H1 (cell line): ENCODE results near the gene CCDC185. TPM values are rescaled to one million over a fixed set of nuclear protein-coding genes. Genes with fewer than 3 reads are reported as not detected.
"Not testable (repeated sequence)": the region's sequence is repeated elsewhere in the genome, so short reads cannot be mapped to it uniquely, and the experiment has no call there.

Source experiments
- CTCF ChIA-PET: fragments of 300-600 bp; sonication (Branson Sonifier 250); formaldehyde crosslinking; loops from one replicate; lab custom pipeline; 2021; ENCODE audit not compliant: partially characterized antibody; lab: Charles Lee
- POLR2A ChIA-PET: fragments of 300-600 bp; sonication (Branson Sonifier 250); formaldehyde crosslinking; loops from one replicate; lab custom pipeline; 2021; ENCODE audit warnings: inconsistent platforms; ENCODE audit not compliant: partially characterized antibody; lab: Charles Lee
- DNase-seq, 2 experiments: peaks; one replicate each; pipeline versions ENCODE4 v3.0.0 to v3.0.0-alpha.2; 2010 to 2022; ENCODE audit warnings: low spot score in 2 of 2, low read depth in 1 of 2, mixed read lengths in 1 of 2
- FAIRE-seq: peaks from 2 replicates; lab custom pipeline; 2011; peaks lifted over from hg19 to GRCh38; lab: Jason Lieb, UNC
- H2AFZ ChIP-seq: 2 replicates; pipeline ENCODE4 v1.8.1; 2012; ENCODE audit warnings: low read length, inconsistent platforms
- H2AK5ac ChIP-seq: 2 replicates; pipeline ENCODE4 v1.6.1; 2013; ENCODE audit warnings: low read depth, low read length
- H2BK120ac ChIP-seq: replicated peaks from 2 replicates; pipeline ENCODE3; 2013; ENCODE audit warnings: low read depth, low read length, inconsistent platforms
- H2BK12ac ChIP-seq: 2 replicates; pipeline ENCODE4 v1.6.1; 2013; ENCODE audit warnings: low read depth, low read length
- H2BK15ac ChIP-seq: 2 replicates; pipeline ENCODE4 v1.6.1; 2013; ENCODE audit warnings: low read length
- H2BK20ac ChIP-seq: 2 replicates; pipeline ENCODE4 v1.6.1; 2013; ENCODE audit warnings: low read length
- H2BK5ac ChIP-seq: 2 replicates; pipeline ENCODE4 v1.6.1; 2013; ENCODE audit warnings: low read depth, low read length
- H3K14ac ChIP-seq: 2 replicates; pipeline ENCODE4 v1.6.1; 2013; ENCODE audit warnings: inconsistent platforms; ENCODE audit not compliant: insufficient read length
- H3K18ac ChIP-seq: 2 replicates; pipeline ENCODE4 v1.6.1; 2013; ENCODE audit warnings: low read length; ENCODE audit errors: extremely low read depth
- H3K23ac ChIP-seq: 2 replicates; pipeline ENCODE4 v1.6.1; 2013; ENCODE audit warnings: inconsistent platforms; ENCODE audit not compliant: insufficient read length
- H3K23me2 ChIP-seq: 2 replicates; pipeline ENCODE4 v1.6.1; 2013; ENCODE audit warnings: low read depth, low read length
- H3K27ac ChIP-seq: 2 replicates; pipeline ENCODE4 v1.6.1; 2011; ENCODE audit warnings: low read depth, low read length, inconsistent platforms
- H3K27me3 ChIP-seq, 4 experiments: replicated peaks in 1 of 4; 1 replicate in 1 of 4; 2 replicates in 3 of 4; pipeline versions ENCODE4 v1.6.1 to v1.8.1; 2011 to 2013; ENCODE audit warnings: low read length in 3 of 4, mild to moderate bottlenecking in 3 of 4, inconsistent platforms in 2 of 4, mixed read lengths in 2 of 4, moderate library complexity in 1 of 4; ENCODE audit not compliant: control insufficient read depth in 3 of 4, insufficient read depth in 3 of 4; ENCODE audit errors: extremely low read depth in 1 of 4
- H3K36me3 ChIP-seq, 4 experiments: 2 replicates each; pipeline versions ENCODE4 v1.6.1 to v1.8.1; 2011 to 2013; ENCODE audit warnings: mild to moderate bottlenecking in 4 of 4, low read length in 3 of 4, moderate library complexity in 2 of 4, control low read depth in 1 of 4, inconsistent platforms in 1 of 4; ENCODE audit not compliant: insufficient read depth in 4 of 4, control insufficient read depth in 2 of 4
- H3K4ac ChIP-seq: replicated peaks from 2 replicates; pipeline ENCODE3; 2013; ENCODE audit warnings: low read length, low read depth, mixed read lengths, inconsistent platforms; ENCODE audit not compliant: insufficient read length
- H3K4me1 ChIP-seq, 4 experiments: replicated peaks in 1 of 4; 1 replicate in 1 of 4; 2 replicates in 3 of 4; pipeline versions ENCODE4 v1.6.1 to v1.8.1; 2011 to 2013; ENCODE audit warnings: low read length in 3 of 4, inconsistent platforms in 2 of 4, mixed read lengths in 1 of 4; ENCODE audit not compliant: insufficient read depth in 4 of 4, control insufficient read depth in 3 of 4
- H3K4me2 ChIP-seq, 2 experiments: 2 replicates each; pipeline versions ENCODE4 v1.6.1 to v1.8.1; 2011 to 2013; ENCODE audit warnings: low read depth in 2 of 2, low read length in 2 of 2, control low read depth in 1 of 2, inconsistent platforms in 1 of 2, mild to moderate bottlenecking in 1 of 2; ENCODE audit not compliant: insufficient read depth in 1 of 2
- H3K4me3 ChIP-seq, 4 experiments: fragments of 200-600, 300-600 bp in 1 of 4; sonication (generic), shearing (Covaris generic), sonication (Bioruptor Twin) in 1 of 4; 2 replicates each; pipeline versions ENCODE4 v1.5.1 to v1.8.1; 2011 to 2016; ENCODE audit warnings: low read length in 4 of 4, low read depth in 3 of 4, control low read depth in 2 of 4, inconsistent platforms in 2 of 4, mild to moderate bottlenecking in 2 of 4, mixed read lengths in 1 of 4, moderate library complexity in 1 of 4; ENCODE audit not compliant: insufficient read depth in 2 of 4; ENCODE audit errors: extremely low read depth in 1 of 4
- H3K56ac ChIP-seq: replicated peaks from 2 replicates; pipeline ENCODE3; 2013; ENCODE audit warnings: low read depth, mild to moderate bottlenecking, mixed read lengths, low read length, inconsistent platforms; ENCODE audit not compliant: insufficient read length
- H3K79me1 ChIP-seq: 2 replicates; pipeline ENCODE4 v1.6.1; 2013; ENCODE audit warnings: low read depth, low read length, control low read depth
- H3K79me2 ChIP-seq, 2 experiments: 2 replicates each; pipeline versions ENCODE4 v1.6.1 to v1.8.1; 2012 to 2013; ENCODE audit warnings: low read length in 2 of 2, mild to moderate bottlenecking in 2 of 2, inconsistent platforms in 1 of 2; ENCODE audit not compliant: insufficient read depth in 2 of 2, control insufficient read depth in 1 of 2
- H3K9ac ChIP-seq, 4 experiments: replicated peaks in 1 of 4; 1 replicate in 1 of 4; 2 replicates in 3 of 4; pipeline versions ENCODE4 v1.6.1 to v1.8.1; 2011 to 2013; ENCODE audit warnings: low read depth in 3 of 4, low read length in 3 of 4, control low read depth in 2 of 4, mild to moderate bottlenecking in 2 of 4, moderate library complexity in 2 of 4, inconsistent platforms in 1 of 4; ENCODE audit errors: extremely low read depth in 1 of 4
- H3K9me3 ChIP-seq, 2 experiments: 2 replicates each; pipeline versions ENCODE4 v1.6.1 to v1.8.1; 2012 to 2013; ENCODE audit warnings: mild to moderate bottlenecking in 2 of 2, moderate library complexity in 2 of 2, control low read depth in 1 of 2, inconsistent platforms in 1 of 2, low read depth in 1 of 2, low read length in 1 of 2, mixed read lengths in 1 of 2; ENCODE audit not compliant: insufficient read depth in 2 of 2
- H4K20me1 ChIP-seq, 2 experiments: replicated peaks in 1 of 2; 2 replicates each; pipeline versions ENCODE3 to v1.8.1; 2011 to 2013; ENCODE audit warnings: inconsistent platforms in 2 of 2, low read length in 2 of 2, mild to moderate bottlenecking in 1 of 2; ENCODE audit not compliant: insufficient read depth in 2 of 2, control insufficient read depth in 1 of 2
- H4K5ac ChIP-seq: 2 replicates; pipeline ENCODE4 v1.6.1; 2013; ENCODE audit warnings: low read length, low read depth, mixed read lengths, inconsistent platforms; ENCODE audit not compliant: insufficient read length
- H4K8ac ChIP-seq: 2 replicates; pipeline ENCODE4 v1.8.0; 2013; ENCODE audit warnings: mild to moderate bottlenecking, moderate library complexity, low read length, inconsistent platforms; ENCODE audit not compliant: insufficient read depth; ENCODE audit errors: extremely low read depth
- H4K91ac ChIP-seq: replicated peaks from 2 replicates; pipeline ENCODE3; 2013; ENCODE audit warnings: low read length, mixed read lengths, inconsistent platforms; ENCODE audit not compliant: insufficient read length
- WGBS, 2 experiments: shearing (Covaris generic) in 1 of 2; methylation state at CpG; one replicate each; pipeline versions ENCODE4 v1.1.6 to v1.1.7; 2013 to 2015; ENCODE audit warnings: low lambda C conversion rate in 2 of 2, mixed read lengths in 2 of 2, inconsistent platforms in 1 of 2, low coverage in 1 of 2, missing lambda C conversion rate in 1 of 2; ENCODE audit not compliant: insufficient replicate concordance in 2 of 2, insufficient coverage in 1 of 2, insufficient read length in 1 of 2; ENCODE audit errors: extremely low coverage in 1 of 2, missing lambda C conversion rate in 1 of 2; 5-methylcytosine and 5-hydroxymethylcytosine counted together
- polyA plus RNA-seq, 7 experiments: library from polyadenylated mRNA; depleted of rRNA in 3 of 7; stranded (reverse) in 5 of 7; unstranded in 2 of 7; fragments of >200 nt in 5 of 7; fragments of 200-250 nt in 2 of 7; gene quantifications; 1 replicate in 5 of 7; 2 replicates in 1 of 7; 4 replicates in 1 of 7; pipeline versions ENCODE4 v1.2.1 to v1.2.3, GENCODE V29; 2011 to 2013; ENCODE audit warnings: missing spikeins in 2 of 7, mixed read lengths in 2 of 7
- total RNA-seq: library from RNA; stranded (reverse); fragmentation: NEBNext Ultra II Directional; extraction: Animal tissue kit (Norgen Biotek cat#: 25700); gene quantifications from 2 replicates; pipeline ENCODE4 v1.2.1, GENCODE V29; 2021

CCDC185 gene
- total and polyA plus RNA-seq, 2 of the 8 experiments (the other 6 are each of a cell fraction or from before 2014, with no cell fraction given): not detected

DNA sequence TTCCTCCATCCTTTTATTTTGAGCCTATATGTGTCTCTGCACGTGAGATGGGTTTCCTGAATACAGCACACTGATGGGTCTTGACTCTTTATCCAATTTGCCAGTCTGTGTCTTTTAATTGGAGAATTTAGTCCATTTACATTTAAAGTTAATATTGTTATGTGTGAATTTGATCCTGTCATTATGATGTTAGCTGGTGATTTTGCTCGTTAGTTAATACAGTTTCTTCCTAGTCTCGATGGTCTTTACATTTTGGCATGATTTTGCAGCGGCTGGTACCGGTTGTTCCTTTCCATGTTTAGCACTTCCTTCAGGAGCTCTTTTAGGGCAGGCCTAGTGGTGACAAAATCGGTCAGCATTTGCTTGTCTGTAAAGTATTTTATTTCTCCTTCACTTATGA, 6.2 kb downstream of the CCDC185 start:
- H3K14ac ChIP-seq, DNase-seq, H2BK5ac ChIP-seq, H4K91ac ChIP-seq, H3K27me3 ChIP-seq, H4K8ac ChIP-seq, H2AK5ac ChIP-seq, H3K4me2 ChIP-seq, CTCF ChIA-PET, H2BK20ac ChIP-seq, H2BK15ac ChIP-seq, H3K18ac ChIP-seq, H2BK120ac ChIP-seq, POLR2A ChIA-PET, H3K79me2 ChIP-seq, H3K4me3 ChIP-seq, H3K4me1 ChIP-seq, H3K9ac ChIP-seq, H2BK12ac ChIP-seq, H4K20me1 ChIP-seq, FAIRE-seq, H3K9me3 ChIP-seq, H3K23ac ChIP-seq, H2AFZ ChIP-seq, H3K36me3 ChIP-seq, H3K23me2 ChIP-seq, H3K79me1 ChIP-seq, H3K4ac ChIP-seq, H3K56ac ChIP-seq, H3K27ac ChIP-seq, H4K5ac ChIP-seq: not testable (repeated sequence)
- 100% methylated on average over 1 of the region's 6 CpGs; no CpG with 5 or more reads in 1 of the 2 experiments for WGBS, 2 experiments
